ENCODE measurements around the gene PSMB5. TPM values are rescaled to one million over a fixed set of nuclear protein-coding genes. Genes with fewer than 3 reads are reported as not detected.
A peak's percentile ranks its signal among the peaks of the same experiment; 100 is the strongest.

The PSMB5 gene
- total RNA-seq, 4 donors from 2014 or later = 59.7 to 167 (median 135) TPM

DNA sequence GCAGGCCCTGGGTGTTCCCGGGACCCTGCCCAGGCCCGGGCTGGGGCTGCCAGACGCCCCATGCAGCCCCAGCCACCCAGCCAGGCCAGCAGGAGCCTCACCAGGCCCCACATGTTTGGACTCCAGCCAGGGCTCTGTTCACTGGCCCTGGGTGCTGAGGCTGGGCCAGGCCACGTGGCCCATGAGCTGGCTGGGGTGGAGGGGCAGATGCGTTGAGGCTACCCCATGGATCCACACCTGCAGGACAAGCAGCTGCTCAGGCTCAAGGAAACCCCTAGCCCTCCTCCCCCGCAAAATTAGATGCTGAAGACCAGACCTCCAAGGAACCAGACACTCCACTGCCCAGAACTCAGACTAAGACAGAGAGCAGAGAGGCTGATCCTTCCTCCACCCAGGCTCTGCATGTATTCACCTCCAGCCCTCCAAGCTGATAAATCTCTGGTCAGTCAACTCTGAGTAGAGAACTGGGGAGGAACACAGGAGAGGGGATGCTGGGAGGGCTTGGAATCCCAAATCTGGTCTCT lies 21.0 kb upstream of the PSMB5 start:
- WGBS = 75% methylated on average over 3 of the region's 6 CpGs
- DNase-seq (ENCODE audit: low spot score in 2 of 2) = no peak
- Histone ChIP-seq H3K4me3 (no peak overlapping the region), H3K27ac (no peak overlapping the region), H3K36me3 (peaks cover 21% of the 10 kb centered on the region), H3K4me1 (peaks cover 20% of the 10 kb centered on the region), H3K9me3 (no peaks in the 10 kb centered on the region), H3K27me3 (no peaks in the 10 kb centered on the region)
- TF ChIP-seq, protein P1, sequence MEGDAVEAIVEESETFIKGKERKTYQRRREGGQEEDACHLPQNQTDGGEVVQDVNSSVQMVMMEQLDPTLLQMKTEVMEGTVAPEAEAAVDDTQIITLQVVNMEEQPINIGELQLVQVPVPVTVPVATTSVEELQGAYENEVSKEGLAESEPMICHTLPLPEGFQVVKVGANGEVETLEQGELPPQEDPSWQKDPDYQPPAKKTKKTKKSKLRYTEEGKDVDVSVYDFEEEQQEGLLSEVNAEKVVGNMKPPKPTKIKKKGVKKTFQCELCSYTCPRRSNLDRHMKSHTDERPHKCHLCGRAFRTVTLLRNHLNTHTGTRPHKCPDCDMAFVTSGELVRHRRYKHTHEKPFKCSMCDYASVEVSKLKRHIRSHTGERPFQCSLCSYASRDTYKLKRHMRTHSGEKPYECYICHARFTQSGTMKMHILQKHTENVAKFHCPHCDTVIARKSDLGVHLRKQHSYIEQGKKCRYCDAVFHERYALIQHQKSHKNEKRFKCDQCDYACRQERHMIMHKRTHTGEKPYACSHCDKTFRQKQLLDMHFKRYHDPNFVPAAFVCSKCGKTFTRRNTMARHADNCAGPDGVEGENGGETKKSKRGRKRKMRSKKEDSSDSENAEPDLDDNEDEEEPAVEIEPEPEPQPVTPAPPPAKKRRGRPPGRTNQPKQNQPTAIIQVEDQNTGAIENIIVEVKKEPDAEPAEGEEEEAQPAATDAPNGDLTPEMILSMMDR (IDR thresholded peaks at IDR 0.05) = no peak
- no peak for TF ChIP-seq POLR2AphosphoS5 (IDR thresholded peaks at IDR 0.05)
- TF ChIP-seq POLR2A (IDR thresholded peaks at IDR 0.05) = no peak
- TF ChIP-seq EP300 (IDR thresholded peaks at IDR 0.05) = no peak

DNA sequence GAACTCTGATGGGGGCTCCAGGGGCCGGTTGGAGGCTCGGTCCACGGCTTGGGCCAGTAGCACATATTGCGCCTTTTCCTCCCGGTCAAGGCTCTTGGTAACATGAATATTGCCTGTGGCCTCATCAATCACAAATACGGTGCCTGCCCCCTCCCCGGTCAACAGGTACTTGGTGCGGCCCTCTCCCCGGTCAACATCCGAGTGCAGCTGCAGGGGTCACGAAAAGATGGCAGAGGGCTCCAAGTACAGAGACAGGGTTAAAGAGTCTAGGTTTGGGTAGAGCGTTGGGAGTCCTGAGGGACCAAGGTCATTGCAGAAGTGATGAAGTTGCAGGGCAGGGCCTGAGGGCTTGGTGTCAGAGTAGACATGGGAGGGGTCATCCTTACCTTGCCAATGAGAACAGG lies 20.4 kb upstream of the PSMB5 start:
- 99% methylated on average over 12 of the region's 12 CpGs for WGBS
- no peaks in the 10 kb centered on the region for H3K27me3 ChIP-seq
- DNase-seq (ENCODE audit: low spot score in 2 of 2) = no peak
- TF ChIP-seq POLR2A (IDR thresholded peaks at IDR 0.05) (no peak), EP300 (IDR thresholded peaks at IDR 0.05) (no peak), POLR2AphosphoS5 (IDR thresholded peaks at IDR 0.05) (no peak)
- TF ChIP-seq, protein P1 (IDR thresholded peaks at IDR 0.05) = no peak
- no peaks in the 10 kb centered on the region for H3K9me3 ChIP-seq
- no peak overlapping the region for H3K4me3 ChIP-seq
- peaks cover 16% of the 10 kb centered on the region for H3K36me3 ChIP-seq
- H3K27ac ChIP-seq = no peak overlapping the region
- H3K4me1 ChIP-seq = peaks cover 20% of the 10 kb centered on the region

DNA sequence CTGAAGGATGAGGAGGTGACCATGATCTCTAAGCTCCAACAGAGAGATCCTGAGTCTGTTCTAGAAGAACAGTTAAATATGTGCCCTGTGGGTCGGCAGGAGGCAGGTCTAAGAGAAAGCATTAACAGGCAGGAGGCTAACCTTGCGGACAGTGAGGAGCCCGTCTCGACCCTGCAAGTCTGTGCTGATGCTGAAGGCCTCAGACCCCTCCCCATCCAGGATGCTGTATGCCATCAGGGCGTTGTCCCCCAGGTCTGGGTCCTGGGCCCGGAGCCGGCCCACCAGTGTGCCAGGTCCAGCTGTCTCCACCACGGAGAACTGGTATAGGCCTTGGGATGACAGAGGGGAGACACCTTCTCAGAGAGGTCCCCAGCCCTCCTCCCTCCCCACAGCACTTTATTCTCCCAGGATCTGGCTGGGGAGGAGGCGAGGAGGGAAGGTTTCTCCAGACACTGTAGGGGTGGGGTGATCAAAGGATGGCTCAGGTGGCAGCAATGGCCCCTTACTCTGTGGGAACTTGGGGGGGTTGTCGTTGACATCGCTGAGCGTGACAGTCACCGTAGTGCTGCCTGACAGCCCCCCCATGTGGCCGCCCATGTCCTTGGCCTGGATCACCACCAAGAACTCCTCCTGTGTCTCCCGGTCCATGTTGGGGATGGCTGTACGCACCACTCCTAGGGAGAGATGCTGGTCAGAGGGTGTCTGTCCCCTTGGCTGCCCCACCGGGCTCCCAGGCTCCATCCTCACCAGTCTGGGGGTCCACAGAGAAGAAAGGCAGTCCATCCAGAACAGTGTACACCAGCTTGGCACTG lies 19.5 kb upstream of the PSMB5 start:
- Histone ChIP-seq H3K9me3 (no peaks in the 10 kb centered on the region), H3K27ac (no peak overlapping the region), H3K4me1 (peaks cover 20% of the 10 kb centered on the region), H3K4me3 (no peak overlapping the region), H3K27me3 (no peaks in the 10 kb centered on the region), H3K36me3 (peaks cover 7% of the 10 kb centered on the region)
- TF ChIP-seq POLR2A (IDR thresholded peaks at IDR 0.05) (no peak), POLR2AphosphoS5 (IDR thresholded peaks at IDR 0.05) (no peak), EP300 (IDR thresholded peaks at IDR 0.05) (no peak)
- TF ChIP-seq, protein P1 (IDR thresholded peaks at IDR 0.05) = no peak
- DNase-seq (ENCODE audit: low spot score in 2 of 2) = no peak
- WGBS = 80% methylated on average over 16 of the region's 17 CpGs

DNA sequence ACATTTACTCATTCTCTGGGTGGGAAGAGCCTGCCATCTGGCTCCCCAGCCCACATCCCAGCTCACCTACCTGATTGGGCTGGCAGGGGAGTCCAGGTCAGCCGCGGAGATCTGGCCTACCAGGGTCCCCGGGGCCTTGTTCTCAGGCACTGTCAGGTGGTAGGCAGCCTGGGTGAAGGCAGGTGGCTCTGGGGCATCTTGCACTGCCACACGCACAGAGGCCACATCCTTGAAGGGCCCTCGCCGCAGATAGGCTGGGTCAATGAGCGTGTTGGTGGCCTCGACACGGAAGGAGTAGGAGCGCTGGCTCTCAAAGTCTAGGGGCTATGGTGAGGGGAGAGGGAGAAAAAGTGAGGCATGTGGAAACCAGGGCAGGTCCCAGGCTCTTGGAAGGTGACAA lies 18.7 kb upstream of the PSMB5 start:
- no peak for TF ChIP-seq POLR2A (IDR thresholded peaks at IDR 0.05)
- TF ChIP-seq, protein P1 (IDR thresholded peaks at IDR 0.05) = no peak
- TF ChIP-seq POLR2AphosphoS5 (IDR thresholded peaks at IDR 0.05) = no peak
- no peak for TF ChIP-seq EP300 (IDR thresholded peaks at IDR 0.05)
- Histone ChIP-seq H3K9me3 (no peaks in the 10 kb centered on the region), H3K27me3 (no peaks in the 10 kb centered on the region), H3K36me3 (no peaks in the 10 kb centered on the region), H3K4me3 (no peak overlapping the region), H3K27ac (no peak overlapping the region), H3K4me1 (peaks cover 20% of the 10 kb centered on the region)
- no peak for DNase-seq (ENCODE audit: low spot score in 2 of 2)
- 99% methylated on average over 8 of the region's 10 CpGs for WGBS

DNA sequence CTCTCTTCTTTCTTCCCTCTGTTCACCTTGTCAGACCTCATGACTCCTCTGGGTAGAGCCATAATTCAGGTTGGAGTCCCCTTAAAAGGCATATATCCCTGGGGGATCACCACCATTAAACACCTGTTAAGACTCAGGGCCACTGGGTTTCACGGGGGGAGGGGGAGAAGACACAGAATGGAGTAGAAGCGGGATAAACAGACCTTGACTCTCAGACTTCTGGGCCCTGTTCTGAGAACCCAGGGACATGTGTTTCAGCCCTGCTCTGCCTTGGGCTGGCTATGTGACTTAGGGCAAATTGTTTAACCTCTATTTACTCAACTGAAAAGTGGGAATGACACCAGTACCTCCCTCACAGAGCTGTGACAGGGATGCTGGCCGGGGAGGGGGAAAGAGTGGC lies 18.0 kb upstream of the PSMB5 start:
- Histone ChIP-seq H3K27ac (no peak overlapping the region), H3K27me3 (no peaks in the 10 kb centered on the region), H3K9me3 (no peaks in the 10 kb centered on the region), H3K4me3 (no peak overlapping the region), H3K4me1 (peaks cover 15% of the 10 kb centered on the region), H3K36me3 (no peaks in the 10 kb centered on the region)
- DNase-seq (ENCODE audit: low spot score in 2 of 2) = peak in 1 of 2 donors; percentile 26
- WGBS = 74% methylated on average over 3 of the region's 3 CpGs
- TF ChIP-seq, protein P1 (IDR thresholded peaks at IDR 0.05) = no peak
- no peak for TF ChIP-seq POLR2A (IDR thresholded peaks at IDR 0.05)
- no peak for TF ChIP-seq EP300 (IDR thresholded peaks at IDR 0.05)
- no peak for TF ChIP-seq POLR2AphosphoS5 (IDR thresholded peaks at IDR 0.05)
